ENCODE data around the gene NDUFS7. TPM values are rescaled to one million over a fixed set of nuclear protein-coding genes. Genes with fewer than 3 reads are reported as not detected.

NDUFS7 gene
- total RNA-seq, 1 experiment from 2014 or later: 135 TPM

GRCh38 chr19:1353144-1353543 is 30.6 kb upstream of the NDUFS7 start:
- CTCF ChIA-PET: interaction anchor here (0.9 kb wide), 1 partner anchor 26 kb away, joined by 3 read pairs; no protein-coding TSS in a partner anchor
- Mint-ChIP-seq H3K27ac (ENCODE audit: low read depth, unreplicated experiment) (no peak overlapping the region), H3K36me3 (ENCODE audit: insufficient read depth, unreplicated experiment) (peaks cover 19% of the 10 kb centered on the region), H3K4me3 (ENCODE audit: unreplicated experiment) (no peak overlapping the region), H3K9me3 (ENCODE audit: unreplicated experiment) (no peaks in the 10 kb centered on the region), H3K4me1 (ENCODE audit: insufficient read depth, unreplicated experiment) (peaks cover 8% of the 10 kb centered on the region), H3K27me3 (ENCODE audit: insufficient read depth, unreplicated experiment) (no peaks in the 10 kb centered on the region)
- no peak for TF ChIP-seq CTCF (IDR thresholded peaks at IDR 0.05; ENCODE audit: unreplicated experiment)
- POLR2A ChIA-PET: no interaction called here
- DNase-seq (ENCODE audit: unreplicated experiment): no peak
- BruUV-seq (replicated peaks): no TSS peak
- intact Hi-C loops (cut with micrococcal nuclease): no loop called here

- Mint-ChIP-seq H3K4me1 (ENCODE audit: insufficient read depth, unreplicated experiment) (peaks cover 8% of the 10 kb centered on the region), H3K27me3 (ENCODE audit: insufficient read depth, unreplicated experiment) (no peaks in the 10 kb centered on the region), H3K4me3 (ENCODE audit: unreplicated experiment) (peak overlapping the region; percentile 79), H3K9me3 (ENCODE audit: unreplicated experiment) (no peaks in the 10 kb centered on the region), H3K27ac (ENCODE audit: low read depth, unreplicated experiment) (peak overlapping the region; percentile 71), H3K36me3 (ENCODE audit: insufficient read depth, unreplicated experiment) (peaks cover 35% of the 10 kb centered on the region)
- BruUV-seq (replicated peaks): no TSS peak
- intact Hi-C loops (cut with micrococcal nuclease): no loop called here
- DNase-seq (ENCODE audit: unreplicated experiment): no peak
- no peak for TF ChIP-seq CTCF (IDR thresholded peaks at IDR 0.05; ENCODE audit: unreplicated experiment)
- ChIA-PET POLR2A (interaction anchor here (0.7 to 1.7 kb wide), 7 partner anchors 9 to 43 kb away, joined by 3 to 11 read pairs (median 4); partner anchors contain the start of gene NDUFS7), CTCF (no interaction called here)
Observed at GRCh38 chr19:1354970-1355567, 28.6 kb upstream of the NDUFS7 start.

GRCh38 chr19:1355568-1356507 is 27.9 kb upstream of the NDUFS7 start:
- H3K4me1 Mint-ChIP-seq (ENCODE audit: insufficient read depth, unreplicated experiment): peaks cover 8% of the 10 kb centered on the region
- intact Hi-C loops (cut with micrococcal nuclease): no loop called here
- H3K9me3 Mint-ChIP-seq (ENCODE audit: unreplicated experiment): no peaks in the 10 kb centered on the region
- no TSS peak for BruUV-seq (replicated peaks)
- no peak for TF ChIP-seq CTCF (IDR thresholded peaks at IDR 0.05; ENCODE audit: unreplicated experiment)
- peak overlapping the region; percentile 71 for H3K27ac Mint-ChIP-seq (ENCODE audit: low read depth, unreplicated experiment)
- H3K27me3 Mint-ChIP-seq (ENCODE audit: insufficient read depth, unreplicated experiment): no peaks in the 10 kb centered on the region
- ChIA-PET POLR2A (no interaction called here), CTCF (interaction anchor here (0.6 to 0.8 kb wide), 2 partner anchors 36 to 77 kb away, joined by 3 to 5 read pairs; no protein-coding TSS in a partner anchor)
- peak overlapping the region; percentile 79 for H3K4me3 Mint-ChIP-seq (ENCODE audit: unreplicated experiment)
- DNase-seq (ENCODE audit: unreplicated experiment): no peak
- H3K36me3 Mint-ChIP-seq (ENCODE audit: insufficient read depth, unreplicated experiment): peaks cover 40% of the 10 kb centered on the region

GRCh38 chr19:1356508-1356865 is 27.2 kb upstream of the NDUFS7 start:
- no peak for TF ChIP-seq CTCF (IDR thresholded peaks at IDR 0.05; ENCODE audit: unreplicated experiment)
- peaks cover 47% of the 10 kb centered on the region for H3K36me3 Mint-ChIP-seq (ENCODE audit: insufficient read depth, unreplicated experiment)
- H3K27ac Mint-ChIP-seq (ENCODE audit: low read depth, unreplicated experiment): no peak overlapping the region
- intact Hi-C loops (cut with micrococcal nuclease): no loop called here
- H3K4me1 Mint-ChIP-seq (ENCODE audit: insufficient read depth, unreplicated experiment): peaks cover 9% of the 10 kb centered on the region
- no peaks in the 10 kb centered on the region for H3K27me3 Mint-ChIP-seq (ENCODE audit: insufficient read depth, unreplicated experiment)
- ChIA-PET CTCF (interaction anchor here (0.8 kb wide), 1 partner anchor 78 kb away, joined by 5 read pairs; no protein-coding TSS in a partner anchor), POLR2A (interaction anchor here (1.5 kb wide), 1 partner anchor 47 kb away, joined by 3 read pairs; no protein-coding TSS in a partner anchor)
- H3K4me3 Mint-ChIP-seq (ENCODE audit: unreplicated experiment): no peak overlapping the region
- BruUV-seq (replicated peaks): TSS peak; percentile 19
- DNase-seq (ENCODE audit: unreplicated experiment): no peak
- H3K9me3 Mint-ChIP-seq (ENCODE audit: unreplicated experiment): no peaks in the 10 kb centered on the region
